ENCODE data around the gene BCL7A.
"Not testable (repeated sequence)": the region's sequence is repeated elsewhere in the genome, so short reads cannot be mapped to it uniquely, and the experiment has no call there.

The BCL7A gene

DNA sequence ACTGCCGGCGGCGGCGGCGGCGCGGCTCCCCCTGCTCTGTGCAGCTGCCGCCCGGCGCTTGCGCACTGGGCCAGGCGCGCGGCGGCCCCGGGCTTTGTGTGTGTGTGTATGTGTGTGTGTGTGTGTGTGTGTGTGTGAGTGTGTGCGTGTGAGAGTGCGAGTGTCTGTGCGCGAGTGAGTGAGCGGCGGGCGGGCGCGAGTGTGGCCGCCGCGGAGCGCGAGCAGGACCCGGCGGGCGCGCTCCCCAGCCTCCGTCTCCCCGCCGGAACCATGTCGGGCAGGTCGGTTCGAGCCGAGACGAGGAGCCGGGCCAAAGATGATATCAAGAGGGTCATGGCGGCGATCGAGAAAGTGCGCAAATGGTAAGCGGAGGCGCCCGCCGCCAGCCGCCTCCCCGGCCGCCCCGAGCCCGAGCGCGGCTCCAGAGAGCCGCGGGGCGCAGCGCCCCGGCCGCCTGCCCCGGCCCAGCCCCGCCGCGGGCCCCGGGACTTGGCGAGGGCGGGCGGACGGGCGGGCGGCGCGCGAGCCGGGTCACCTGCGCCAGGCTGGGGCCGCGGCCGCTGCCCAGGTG is at the start of gene BCL7A:
Gene BCL7A, plus strand, starts transcription at position 63 of the 571 bp plus-strand sequence. Its CDS starts 208 bp downstream, at position 271.
- DNase-seq (ENCODE audit: low spot score) = peak; percentile 76

DNA sequence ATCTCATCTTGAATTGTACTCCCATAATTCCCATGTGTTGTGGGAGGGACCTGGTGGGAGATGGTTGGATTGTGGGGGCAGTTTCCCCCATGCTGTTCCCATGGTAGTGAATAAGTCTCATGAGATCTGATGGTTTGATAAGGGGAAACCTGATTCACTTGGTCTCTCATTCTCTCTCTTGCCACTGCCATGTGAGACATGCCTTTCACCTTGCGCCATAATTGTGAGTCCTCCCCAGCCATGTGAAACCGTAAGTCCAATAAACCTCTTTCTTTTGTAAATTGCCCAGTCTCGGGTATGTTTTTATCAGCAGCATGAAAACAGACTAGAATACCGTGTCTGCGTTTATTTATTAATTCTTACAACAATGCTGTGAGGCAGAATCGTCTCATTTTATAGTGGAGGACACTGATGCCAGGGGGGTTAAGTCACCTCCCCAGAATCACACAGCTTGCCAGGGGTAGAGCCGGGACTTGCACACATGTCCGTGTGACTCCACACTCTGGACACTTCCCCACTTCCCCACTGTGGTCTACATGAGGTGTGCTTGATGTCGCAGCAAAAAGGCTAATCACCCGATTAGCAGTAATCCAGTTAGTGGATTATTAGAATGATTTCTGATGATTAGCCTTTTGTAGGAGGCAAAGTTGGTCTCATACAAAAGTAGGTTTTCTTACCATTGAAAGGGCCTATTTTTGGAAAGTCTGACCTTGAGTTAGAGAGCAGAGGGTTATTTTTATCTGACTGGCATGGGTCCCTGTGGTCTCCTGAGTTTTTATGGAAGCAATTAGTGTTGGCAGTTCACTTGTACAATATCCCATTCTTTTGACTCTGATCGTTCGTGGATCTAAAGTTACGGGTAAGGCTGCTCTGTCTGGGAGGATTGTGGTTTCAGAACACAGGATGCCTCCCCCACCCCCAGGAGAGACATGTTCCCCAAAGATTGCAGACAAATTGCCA is 47.4 kb upstream of the BCL7A start:
- no peak for DNase-seq (ENCODE audit: low spot score)

DNA sequence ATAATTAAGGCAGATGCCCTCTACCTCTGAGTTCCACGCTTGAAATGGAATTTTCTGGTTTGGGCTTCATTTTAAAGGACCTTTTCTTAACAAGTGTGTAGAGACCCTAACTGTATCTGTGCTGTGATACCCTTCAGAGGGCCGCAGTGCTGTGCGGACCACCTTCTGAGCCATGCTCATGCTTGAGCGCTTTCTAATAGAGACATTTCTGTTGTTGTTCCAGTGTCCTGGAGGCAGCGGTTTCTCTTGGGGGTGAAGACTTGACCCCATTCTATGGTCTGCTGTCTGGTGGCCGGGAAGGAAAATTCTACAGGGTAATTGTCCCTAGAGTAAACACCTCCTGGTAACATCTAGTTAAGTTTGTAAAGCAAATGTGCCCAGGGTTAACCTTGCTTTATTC is 46.7 kb upstream of the BCL7A start:
- no peak for DNase-seq (ENCODE audit: low spot score)

DNA sequence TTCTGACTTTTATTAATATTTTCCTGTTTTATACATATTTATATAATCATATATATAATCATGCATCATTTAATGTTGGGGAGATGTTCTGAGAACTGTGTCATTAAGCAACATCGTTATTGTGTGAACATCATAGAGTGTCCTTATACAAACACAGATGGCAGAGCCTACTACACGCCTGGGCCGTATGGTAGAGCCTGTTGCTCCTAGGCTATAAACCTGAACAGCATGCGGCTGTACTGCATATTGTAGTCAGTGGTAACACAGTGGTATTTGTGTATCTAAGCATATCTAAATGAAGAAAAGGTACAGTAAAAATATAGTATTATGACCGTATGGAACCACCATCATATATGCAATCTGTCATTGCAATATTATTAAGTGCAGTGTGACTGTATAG is 44.7 kb upstream of the BCL7A start:
- DNase-seq (ENCODE audit: low spot score) = no peak

DNA sequence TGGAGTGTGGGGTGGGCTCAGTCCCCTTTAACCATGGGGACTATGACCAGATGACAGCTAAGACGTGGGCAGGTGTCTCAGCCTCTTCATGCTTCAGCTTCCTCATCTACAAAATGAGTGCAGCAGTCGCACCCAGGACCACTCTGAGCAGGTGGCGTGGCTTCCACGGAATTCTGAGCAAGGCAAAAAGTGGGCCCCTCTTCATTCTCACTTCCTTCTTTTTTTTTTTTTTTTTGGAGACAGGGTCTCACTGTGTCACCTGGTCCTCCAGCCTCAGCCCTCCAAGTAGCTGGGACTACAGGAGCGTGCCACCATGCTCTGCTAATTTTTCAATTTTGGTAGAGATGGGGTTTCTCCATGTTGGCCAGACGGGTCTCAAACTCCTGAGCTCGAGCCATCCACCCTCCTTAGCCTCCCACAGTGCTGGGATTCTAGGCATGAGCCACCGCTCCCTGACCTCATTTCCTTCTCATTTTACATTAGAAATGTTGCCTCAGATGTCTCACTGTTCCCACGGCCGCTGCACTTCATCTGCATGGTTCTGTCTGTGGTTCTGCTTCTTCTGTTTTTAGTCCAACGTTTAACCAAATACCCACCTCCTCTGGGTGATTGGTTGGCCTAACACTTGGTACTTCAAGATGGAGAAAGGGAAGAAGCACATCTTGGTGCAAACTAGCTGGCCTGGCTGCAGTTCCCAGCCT is 41.3 kb upstream of the BCL7A start:
- DNase-seq (ENCODE audit: low spot score) = no peak

DNA sequence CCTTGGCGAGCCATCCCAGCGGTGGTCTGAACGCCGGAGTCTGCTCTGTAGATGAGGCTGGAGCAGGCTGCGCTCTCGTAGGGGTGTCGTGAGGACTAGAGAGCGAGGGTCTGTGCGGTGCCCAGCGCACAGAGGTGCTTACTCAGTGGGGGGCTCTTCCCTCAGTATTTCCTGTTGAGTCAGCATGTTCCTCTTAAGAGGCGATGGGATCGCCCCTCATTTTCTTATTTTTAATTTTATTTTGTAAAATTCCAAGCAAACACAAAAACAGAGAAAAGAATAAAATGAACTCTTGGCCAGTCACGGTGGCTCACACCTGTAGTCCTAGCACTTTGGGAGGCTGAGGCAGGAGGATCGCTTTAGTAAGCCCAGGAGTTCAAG is 40.8 kb upstream of the BCL7A start:
- no peak for DNase-seq (ENCODE audit: low spot score)

DNA sequence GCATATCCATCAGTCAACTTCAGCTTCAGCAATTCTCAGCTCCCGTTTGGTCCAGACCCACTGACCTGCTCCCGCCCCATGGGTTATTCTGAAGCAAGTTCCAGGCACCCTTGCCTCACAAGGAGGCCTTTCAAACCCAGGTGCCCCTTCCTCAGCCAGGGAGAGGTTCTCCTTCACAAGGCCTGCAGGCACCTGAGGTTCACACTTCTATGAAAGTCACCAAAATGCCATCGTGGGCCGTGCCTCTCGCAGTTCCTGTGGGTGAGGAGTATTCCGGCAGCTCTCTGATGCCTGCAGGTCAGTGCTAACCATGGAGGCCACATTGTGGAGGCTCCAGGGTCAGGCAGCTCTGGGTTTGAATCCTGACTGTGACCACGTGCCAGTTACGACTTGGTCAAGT is 40.2 kb upstream of the BCL7A start:
- DNase-seq (ENCODE audit: low spot score) = no peak

DNA sequence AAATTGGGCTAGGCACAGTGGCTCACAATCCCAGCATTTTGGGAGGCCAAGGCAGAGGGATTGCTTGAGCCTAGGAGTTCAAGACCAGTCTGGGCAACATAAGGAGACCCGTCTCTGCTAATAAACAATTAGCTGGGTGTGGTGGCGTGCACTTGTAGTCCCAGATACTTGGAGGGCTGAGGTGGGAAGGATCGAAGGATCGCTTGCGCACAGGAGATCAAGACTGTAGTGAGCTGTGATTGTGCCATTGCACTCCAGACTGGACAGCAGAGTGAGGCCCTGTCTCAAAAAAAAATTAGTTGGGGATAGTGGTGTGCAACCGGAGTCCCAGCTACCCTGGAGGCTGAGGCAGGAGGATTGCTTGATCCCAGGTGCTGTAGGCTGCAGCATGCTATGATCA is 38.7 kb upstream of the BCL7A start:
- DNase-seq (ENCODE audit: low spot score) = no peak

DNA sequence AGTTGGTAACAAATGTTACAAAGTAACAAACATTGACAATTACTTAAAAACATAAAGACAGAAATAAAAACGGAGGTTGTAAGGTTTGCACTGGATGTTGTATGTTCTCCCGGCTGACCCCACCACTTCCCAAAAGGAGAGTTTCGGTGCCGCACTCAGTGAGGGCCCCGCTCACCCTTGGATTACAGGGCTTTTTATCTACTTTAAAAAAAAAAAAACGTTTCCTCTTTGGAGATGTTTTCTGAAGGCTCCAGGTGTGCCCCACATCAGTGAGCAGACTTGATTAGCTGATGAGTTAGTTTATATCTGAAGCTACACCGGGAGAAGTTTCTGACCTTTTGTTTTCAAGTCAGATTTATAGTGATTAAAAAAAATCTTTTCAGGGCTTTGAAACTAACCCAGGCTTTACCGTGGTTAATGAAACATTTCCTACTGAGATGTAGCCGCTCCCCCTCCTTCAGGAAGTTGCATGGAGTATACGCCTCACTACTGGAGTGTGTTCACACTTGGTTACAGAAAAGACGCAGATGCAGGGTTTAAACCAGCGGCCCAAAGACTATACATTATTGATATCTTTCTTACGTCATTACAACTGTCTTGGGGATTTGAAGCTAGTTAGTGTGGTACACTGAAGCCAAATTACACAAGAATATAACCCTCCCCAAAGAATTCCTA is 38.0 kb upstream of the BCL7A start:
- no peak for DNase-seq (ENCODE audit: low spot score)

DNA sequence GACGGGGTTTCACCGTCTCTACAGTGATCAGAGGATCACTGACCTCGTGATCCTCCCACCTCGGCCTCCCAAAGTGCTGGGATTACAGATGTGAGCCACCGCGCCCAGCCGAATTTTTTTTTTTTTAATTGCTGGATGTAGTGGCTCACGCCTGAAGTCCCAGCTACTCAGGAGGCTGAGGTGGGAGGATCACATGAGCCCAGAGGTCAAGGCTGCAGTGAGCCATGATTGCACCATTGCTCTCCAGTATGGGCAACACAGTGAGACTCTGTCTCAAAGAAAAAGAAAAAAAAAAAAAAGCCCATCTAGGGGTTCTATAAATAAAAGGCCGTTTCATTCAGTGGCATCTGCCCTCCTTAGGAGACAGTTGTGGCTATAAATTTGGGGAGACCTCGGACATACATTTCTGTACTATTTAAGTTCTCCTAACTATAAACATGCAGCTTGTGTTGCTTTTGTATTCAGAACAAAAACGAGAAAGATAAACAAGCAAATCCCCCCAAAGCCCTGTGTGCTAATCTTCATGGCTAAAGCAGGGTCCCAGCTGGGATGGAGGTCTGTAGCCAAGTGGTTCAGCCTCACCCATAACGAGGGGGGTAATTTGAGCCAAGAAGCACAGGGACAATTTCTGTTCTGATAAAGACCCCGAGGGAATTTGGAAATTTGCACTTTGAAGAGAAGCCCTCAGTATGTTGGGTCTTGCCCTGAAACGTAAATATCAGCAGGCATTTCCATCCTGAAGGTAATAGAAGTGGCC is 35.0 kb upstream of the BCL7A start:
- DNase-seq (ENCODE audit: low spot score) = no peak

DNA sequence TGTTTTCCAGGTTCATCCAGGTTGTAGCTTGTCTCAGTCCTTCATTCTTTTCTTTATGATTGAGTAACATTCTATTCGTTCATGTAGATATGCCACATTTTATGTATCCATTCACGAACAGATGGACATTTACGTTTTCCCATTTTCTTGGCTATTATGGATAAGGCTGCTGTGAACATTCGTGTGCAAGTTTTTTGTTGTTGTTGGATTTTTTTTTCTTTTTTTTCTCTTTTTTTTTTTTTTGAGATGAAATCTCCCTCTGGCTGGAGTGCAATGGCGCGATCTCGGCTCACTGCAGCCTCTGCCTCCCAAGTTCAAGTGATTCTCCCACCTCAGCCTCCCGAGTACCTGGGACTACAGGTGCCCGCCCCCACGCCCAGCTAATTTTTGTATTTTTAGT is 33.2 kb upstream of the BCL7A start:
- not testable (repeated sequence) for DNase-seq (ENCODE audit: low spot score)

DNA sequence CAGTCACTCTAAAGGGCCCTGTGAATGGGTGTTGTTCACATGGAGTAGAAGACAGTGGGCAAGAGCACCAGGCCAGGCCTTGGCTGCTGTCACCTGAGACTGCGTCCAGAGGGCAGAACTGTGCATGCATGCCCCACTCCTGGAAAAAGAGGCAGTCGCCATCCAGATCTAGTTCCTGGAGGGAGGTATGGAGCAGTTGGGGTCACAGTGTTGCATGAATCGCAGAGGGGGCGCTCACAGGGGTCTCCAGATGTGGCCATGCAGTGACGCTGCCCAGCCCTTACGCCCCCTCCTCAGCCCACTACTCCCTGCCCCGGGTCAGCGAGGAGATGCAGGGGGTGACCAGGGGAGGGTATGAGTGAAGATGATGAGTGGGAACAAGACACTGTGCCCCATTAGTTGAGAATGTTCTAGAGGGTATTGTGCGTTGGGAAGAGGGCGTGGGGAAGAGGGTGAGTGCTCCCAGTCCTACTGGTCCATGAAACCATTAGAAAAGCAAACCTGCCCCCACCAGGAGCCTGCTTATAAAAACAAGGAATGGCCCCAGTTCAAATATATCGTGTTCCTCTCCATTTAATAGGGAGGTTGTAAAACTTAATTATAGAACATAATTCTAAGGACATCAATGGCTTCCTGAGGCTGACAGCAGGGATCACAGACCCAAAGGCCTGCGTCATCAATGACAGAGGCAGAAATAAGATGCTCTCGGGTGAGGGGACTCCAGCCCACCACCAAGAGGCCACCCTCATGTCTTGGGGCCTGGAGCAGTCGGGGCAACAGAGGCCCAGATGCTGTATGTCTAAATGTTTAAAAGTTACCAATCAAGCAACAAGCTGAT is 32.2 kb upstream of the BCL7A start:
- no peak for DNase-seq (ENCODE audit: low spot score)

DNA sequence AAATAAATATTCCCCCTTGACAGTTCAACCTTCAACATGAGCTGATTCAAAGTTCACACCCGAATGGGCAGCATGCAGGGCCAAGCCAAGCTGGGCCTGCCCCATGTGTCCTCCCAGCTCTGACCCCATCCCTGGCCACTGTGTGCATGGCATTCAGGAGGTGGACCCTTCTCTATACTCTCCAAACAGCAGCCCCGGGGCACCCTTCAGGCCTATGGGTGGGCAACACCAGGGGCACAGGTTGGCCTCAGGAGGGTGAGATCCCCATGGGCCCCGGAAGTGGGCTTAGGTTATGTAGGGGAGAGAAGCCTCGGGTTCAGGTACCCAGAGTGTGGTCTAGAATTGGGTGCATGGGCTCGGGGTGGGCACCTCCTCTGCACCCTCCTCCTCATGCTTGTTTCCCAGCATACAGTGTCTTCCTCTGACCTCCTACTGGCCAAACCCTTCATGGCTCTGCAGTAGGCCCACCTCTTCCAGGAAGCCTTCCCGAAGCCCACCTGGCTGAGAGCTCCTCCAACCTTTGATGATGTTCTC is 31.5 kb upstream of the BCL7A start:
- DNase-seq (ENCODE audit: low spot score) = no peak

DNA sequence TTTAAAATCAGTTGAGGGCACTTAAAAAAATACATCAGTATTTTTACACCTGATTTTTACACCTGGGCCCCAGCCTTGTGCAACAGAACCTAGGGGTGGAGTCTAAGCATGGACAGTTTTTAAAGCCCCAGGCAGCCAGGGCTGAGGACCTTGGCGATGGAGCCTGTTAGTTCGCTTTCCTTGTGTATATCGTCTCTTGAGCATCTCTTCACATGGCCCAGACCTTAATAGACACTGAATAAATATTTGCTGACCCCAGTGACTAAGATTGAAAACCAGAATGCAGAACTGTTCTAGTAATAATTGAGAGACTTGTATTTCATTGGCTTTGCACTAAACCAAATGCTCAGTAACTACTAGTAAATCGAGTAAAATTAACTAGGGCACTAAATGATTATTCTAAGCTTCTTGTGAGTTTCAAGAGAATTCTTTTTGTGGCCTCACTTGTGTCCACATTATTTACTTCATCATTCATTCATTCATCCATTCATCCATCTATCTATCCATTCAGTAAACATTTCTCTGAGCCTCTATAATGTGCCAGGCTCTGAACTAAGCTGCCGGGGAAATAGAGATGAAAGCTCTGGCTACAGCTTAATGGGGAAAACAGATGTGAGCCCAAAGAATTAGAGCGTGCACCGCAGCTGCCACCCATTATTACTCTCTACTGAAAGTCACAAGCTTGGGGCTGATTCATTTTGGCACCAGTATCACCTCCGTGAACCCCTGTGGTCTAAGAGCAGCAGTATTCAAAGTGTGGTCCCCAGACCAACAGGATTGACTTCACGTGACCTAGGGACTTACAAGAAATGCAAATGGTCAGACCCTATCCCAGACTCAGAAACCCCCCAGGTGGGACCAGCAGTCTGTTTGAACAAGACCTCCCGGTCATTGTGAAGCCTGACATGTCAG is 30.7 kb upstream of the BCL7A start:
- DNase-seq (ENCODE audit: low spot score) = no peak

DNA sequence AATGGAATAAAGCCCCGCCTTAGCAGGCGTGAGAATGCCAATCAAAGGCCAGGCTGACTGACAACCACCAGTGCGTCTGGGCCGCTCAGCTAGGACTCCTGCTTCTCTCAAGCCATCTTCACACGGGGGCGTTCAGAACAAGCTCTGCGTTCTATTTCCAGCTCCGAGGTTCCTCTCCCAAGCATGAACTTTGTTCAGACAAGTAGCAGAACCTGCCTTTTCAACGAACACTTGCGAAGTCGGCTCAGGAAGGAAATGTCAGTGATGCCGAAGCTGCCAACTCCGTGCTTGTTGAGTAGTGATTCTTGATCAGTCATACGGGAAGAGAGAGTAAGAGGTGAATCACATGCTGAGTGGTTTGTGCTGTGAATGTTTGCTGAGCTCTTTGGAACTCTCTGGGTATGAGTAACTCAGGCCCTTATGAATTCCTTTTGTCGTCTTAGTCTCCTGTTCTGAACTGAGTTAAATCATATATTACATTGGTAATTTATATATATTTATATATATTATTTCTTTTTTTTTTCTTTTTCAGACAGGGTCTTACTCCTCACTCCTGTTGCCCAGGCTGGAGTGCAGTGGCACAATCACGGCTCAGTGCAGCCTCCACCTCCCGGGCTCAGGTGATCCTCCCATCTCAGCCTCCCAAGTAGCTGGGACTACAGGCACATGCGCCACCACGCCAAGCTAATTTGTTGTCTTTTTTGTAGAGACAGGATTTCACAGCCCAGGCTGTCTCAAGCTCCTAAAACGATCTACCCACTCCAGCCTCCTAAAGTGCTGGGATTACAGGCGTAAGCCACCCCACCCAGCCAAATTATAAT is 29.4 kb upstream of the BCL7A start:
- DNase-seq (ENCODE audit: low spot score) = no peak

DNA sequence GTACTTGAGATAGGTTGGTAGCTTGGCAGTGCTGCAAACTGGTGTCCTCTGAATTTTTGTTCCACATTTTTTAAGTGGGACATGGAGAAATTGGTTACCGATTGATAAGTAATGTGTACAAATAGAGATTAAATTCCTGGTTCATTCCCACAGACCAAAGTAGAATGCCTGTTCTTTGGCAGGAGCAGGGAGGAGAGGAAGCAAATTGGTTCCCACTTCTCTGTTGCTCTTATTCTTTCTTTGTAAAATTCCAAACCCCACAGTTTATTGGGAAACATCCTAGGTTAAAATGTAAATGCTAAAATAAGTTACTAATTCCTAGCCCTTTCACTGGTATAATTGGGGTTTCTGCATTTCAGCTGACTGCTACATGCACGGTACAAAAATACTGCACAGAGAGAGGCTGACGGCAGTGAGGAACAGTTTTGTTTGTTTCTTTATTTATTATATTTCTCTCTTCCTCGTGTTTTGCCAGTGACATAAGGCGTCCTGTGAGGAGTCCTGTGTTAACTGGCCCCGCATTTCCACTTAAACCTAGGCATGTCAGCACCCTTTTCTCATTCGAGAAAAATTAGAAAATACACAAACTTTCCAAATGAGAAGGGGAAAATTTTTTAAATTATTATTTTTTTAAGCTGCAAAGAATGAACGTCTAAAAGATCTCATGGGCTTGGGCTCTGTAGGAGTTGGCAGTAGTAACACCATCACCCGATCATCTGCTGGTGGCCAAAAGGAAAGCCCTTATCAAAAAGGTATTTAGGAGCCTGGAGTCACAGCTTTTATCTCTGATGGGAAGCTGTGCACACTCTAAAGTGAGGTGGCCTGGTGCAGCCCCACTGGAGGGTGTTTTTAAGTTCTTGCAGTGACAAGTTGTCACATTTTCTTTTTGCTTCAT is 25.4 kb upstream of the BCL7A start:
- no peak for DNase-seq (ENCODE audit: low spot score)

DNA sequence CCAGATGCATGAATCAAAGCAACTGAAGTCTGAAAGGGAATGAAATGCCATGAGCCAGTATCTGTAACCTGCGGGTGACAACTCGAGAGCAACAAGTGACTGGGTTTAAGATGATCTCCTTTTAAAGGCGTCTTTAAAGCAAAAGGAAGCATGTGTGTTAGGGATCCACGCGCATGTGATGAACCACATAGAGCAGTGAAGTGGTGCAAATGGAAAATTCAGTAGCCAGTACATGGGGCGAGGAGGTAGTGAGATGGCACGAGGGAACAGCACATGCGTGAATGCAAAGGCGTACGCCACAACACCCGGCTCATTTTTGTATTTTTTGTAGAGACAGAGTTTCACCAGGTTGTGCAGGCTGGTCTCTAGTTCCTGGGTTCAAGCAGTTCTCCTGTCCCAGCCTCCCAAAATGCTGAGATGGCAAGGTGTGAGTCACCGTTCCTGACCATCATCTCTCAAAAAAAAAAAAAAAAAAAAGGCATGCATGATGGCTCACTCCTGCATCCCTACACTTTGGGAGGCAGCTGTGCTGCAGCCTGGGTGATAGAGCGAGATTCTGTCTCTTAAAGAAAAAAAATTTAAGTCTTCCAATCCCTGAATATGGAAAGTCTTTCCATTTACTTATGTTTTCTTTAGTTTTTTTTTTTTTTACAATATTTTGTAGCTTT is 24.6 kb upstream of the BCL7A start:
- DNase-seq (ENCODE audit: low spot score) = no peak

Measured in SW480 (cell line).